ENCODE data around the gene DHRS12. TPM values are rescaled to one million over a fixed set of nuclear protein-coding genes. Genes with fewer than 3 reads are reported as not detected.
"Not testable (repeated sequence)": the region's sequence is repeated elsewhere in the genome, so short reads cannot be mapped to it uniquely, and the experiment has no call there.

DHRS12 gene
- total RNA-seq, 1 donor from 2014 or later = 12.5 TPM

GRCh38 chr13:51828730-51829567 is 25.0 kb upstream of the DHRS12 start:
- intact Hi-C loops (cut with DNase I) = no loop called here
- TF ChIP-seq POLR2AphosphoS5 (IDR thresholded peaks at IDR 0.05; ENCODE audit: insufficient read depth in 1 of 2, low read depth in 1 of 2) (no peak), CTCF (IDR thresholded peaks at IDR 0.05) (no peak), POLR2A (IDR thresholded peaks at IDR 0.05) (no peak)
- H3K4me3 ChIP-seq = no peak overlapping the region
- no peak overlapping the region for H3K27ac ChIP-seq
- peaks cover 15% of the 10 kb centered on the region for H3K4me1 ChIP-seq
- H3K27me3 ChIP-seq = no peaks in the 10 kb centered on the region
- H3K36me3 ChIP-seq = no peaks in the 10 kb centered on the region
- no peaks in the 10 kb centered on the region for H3K9me3 ChIP-seq
- no peak for DNase-seq (ENCODE audit: extremely low spot score in 2 of 2)

GRCh38 chr13:51827254-51827653 is 23.3 kb upstream of the DHRS12 start:
- Histone ChIP-seq H3K36me3 (no peaks in the 10 kb centered on the region), H3K4me1 (peaks cover 27% of the 10 kb centered on the region), H3K4me3 (no peak overlapping the region), H3K9me3 (no peaks in the 10 kb centered on the region), H3K27ac (no peak overlapping the region), H3K27me3 (no peaks in the 10 kb centered on the region)
- no peak for DNase-seq (ENCODE audit: extremely low spot score in 2 of 2)
- intact Hi-C loops (cut with DNase I) = no loop called here
- no peak for TF ChIP-seq POLR2A (IDR thresholded peaks at IDR 0.05)
- TF ChIP-seq POLR2AphosphoS5 (IDR thresholded peaks at IDR 0.05; ENCODE audit: insufficient read depth in 1 of 2, low read depth in 1 of 2) = no peak
- TF ChIP-seq CTCF (IDR thresholded peaks at IDR 0.05) = no peak

DNA sequence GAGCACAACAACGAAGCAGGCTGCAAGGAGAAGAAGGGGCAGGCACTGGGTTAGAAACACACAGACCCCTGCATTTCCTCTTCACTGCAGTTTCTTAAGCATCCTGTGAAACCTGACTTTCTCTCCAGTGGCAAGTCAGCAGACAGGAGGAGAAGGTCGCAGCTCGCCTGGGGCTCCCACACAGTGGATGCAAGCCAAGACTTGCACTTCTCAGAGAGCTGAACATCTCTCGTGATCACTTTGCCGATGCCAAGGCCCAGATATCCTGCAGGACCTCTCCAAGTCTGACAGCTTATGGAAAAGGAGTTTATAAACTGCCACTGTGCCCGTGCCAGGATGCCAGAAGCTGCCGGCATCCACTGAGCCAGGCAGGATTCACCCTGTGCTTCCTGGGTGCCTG is 22.6 kb upstream of the DHRS12 start:
- Histone ChIP-seq H3K9me3 (no peaks in the 10 kb centered on the region), H3K36me3 (no peaks in the 10 kb centered on the region), H3K4me3 (no peak overlapping the region), H3K27ac (no peak overlapping the region), H3K27me3 (no peaks in the 10 kb centered on the region), H3K4me1 (peaks cover 27% of the 10 kb centered on the region)
- DNase-seq (ENCODE audit: extremely low spot score in 2 of 2) = no peak
- intact Hi-C loops (cut with DNase I) = no loop called here
- peak in 1 of 2 donors; percentile 40 for TF ChIP-seq POLR2AphosphoS5 (IDR thresholded peaks at IDR 0.05; ENCODE audit: insufficient read depth in 1 of 2, low read depth in 1 of 2)
- TF ChIP-seq POLR2A (IDR thresholded peaks at IDR 0.05) = no peak
- no peak for TF ChIP-seq CTCF (IDR thresholded peaks at IDR 0.05)

- no peak overlapping the region for H3K4me3 ChIP-seq
- H3K27me3 ChIP-seq = no peaks in the 10 kb centered on the region
- intact Hi-C loops (cut with DNase I) = no loop called here
- peaks cover 27% of the 10 kb centered on the region for H3K4me1 ChIP-seq
- no peak for DNase-seq (ENCODE audit: extremely low spot score in 2 of 2)
- TF ChIP-seq CTCF (IDR thresholded peaks at IDR 0.05) (no peak), POLR2A (IDR thresholded peaks at IDR 0.05) (no peak), POLR2AphosphoS5 (IDR thresholded peaks at IDR 0.05; ENCODE audit: insufficient read depth in 1 of 2, low read depth in 1 of 2) (no peak)
- no peak overlapping the region for H3K27ac ChIP-seq
- H3K9me3 ChIP-seq = no peaks in the 10 kb centered on the region
- no peaks in the 10 kb centered on the region for H3K36me3 ChIP-seq
These were observed 21.8 kb upstream of the DHRS12 start for GRCh38 chr13:51825681-51826254.

DNA sequence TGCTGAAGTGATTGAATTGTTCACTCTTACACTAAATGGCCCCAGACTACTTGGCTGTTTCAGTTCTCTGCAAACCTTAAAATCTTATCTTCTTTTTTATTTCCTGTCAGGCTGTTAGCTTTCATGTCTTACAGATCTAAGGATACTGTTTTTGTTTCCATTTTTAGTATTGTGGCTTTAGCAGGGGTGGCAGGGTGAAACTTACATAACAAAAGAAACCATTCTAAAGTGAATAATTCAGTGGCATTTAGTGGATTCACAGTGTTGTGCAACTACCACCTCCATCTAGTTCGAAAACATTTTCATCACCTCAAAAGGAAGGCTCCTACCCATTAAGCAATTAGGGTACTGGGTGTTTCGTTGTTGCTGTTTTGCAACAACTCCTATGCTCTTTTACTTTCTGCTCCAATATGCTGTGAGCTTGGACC is 21.2 kb upstream of the DHRS12 start:
- intact Hi-C loops (cut with DNase I) = no loop called here
- H3K27me3 ChIP-seq = no peaks in the 10 kb centered on the region
- H3K36me3 ChIP-seq = no peaks in the 10 kb centered on the region
- no peak for DNase-seq (ENCODE audit: extremely low spot score in 2 of 2)
- H3K4me3 ChIP-seq = no peak overlapping the region
- TF ChIP-seq CTCF (IDR thresholded peaks at IDR 0.05) (no peak), POLR2AphosphoS5 (IDR thresholded peaks at IDR 0.05; ENCODE audit: insufficient read depth in 1 of 2, low read depth in 1 of 2) (no peak), POLR2A (IDR thresholded peaks at IDR 0.05) (no peak)
- H3K27ac ChIP-seq = no peak overlapping the region
- peaks cover 27% of the 10 kb centered on the region for H3K4me1 ChIP-seq
- H3K9me3 ChIP-seq = no peaks in the 10 kb centered on the region

DNA sequence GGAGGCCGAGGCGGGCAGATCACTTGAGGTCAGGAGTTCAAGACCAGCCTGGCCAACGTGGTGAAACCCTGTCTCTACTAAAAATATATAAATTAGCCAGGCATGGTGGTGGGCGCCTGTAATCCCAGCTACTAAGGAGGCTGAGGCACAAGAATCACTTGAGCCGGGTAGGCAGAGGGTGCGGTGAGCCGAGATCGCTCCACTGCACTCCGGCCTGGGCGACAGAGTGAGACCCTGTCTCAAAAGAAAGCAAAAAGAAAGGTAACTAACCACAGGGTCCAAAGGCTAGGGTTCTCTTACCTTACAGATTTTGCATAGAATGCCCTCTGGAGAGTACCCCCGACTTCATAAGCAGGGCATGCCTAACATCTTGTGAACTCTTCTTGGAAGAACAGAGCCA is 20.7 kb upstream of the DHRS12 start:
- DNase-seq (ENCODE audit: extremely low spot score in 2 of 2); H3K9me3 ChIP-seq; H3K27ac ChIP-seq; intact Hi-C loops (cut with DNase I); H3K36me3 ChIP-seq; H3K4me3 ChIP-seq; H3K27me3 ChIP-seq: not testable (repeated sequence)
- H3K4me1 ChIP-seq = peaks cover 27% of the 10 kb centered on the region

All from vagina (tissue), 2 donors.